SKM-1 (cell line): ENCODE results near the gene SLC35G2.
"Not testable (repeated sequence)": the region's sequence is repeated elsewhere in the genome, so short reads cannot be mapped to it uniquely, and the experiment has no call there.

Source experiments
- DNase-seq: peaks from one replicate; lab custom pipeline; 2025; ENCODE audit not compliant: unreplicated experiment; lab: John Stamatoyannopoulos, UW

Gene SLC35G2

GRCh38 chr3:136818769-136819391 is at the start of gene SLC35G2:
SLC35G2 (plus strand) TSS chr3:136819126; CDS start chr3:136854461, 35,335 bp downstream.
- no peak for DNase-seq

- DNase-seq, result no peak
These were observed 46.2 kb upstream of the SLC35G2 start for GRCh38 chr3:136772709-136773108.

- DNase-seq, result no peak
These were observed 40.1 kb upstream of the SLC35G2 start for GRCh38 chr3:136778865-136779264.

GRCh38 chr3:136780741-136781140 is 38.2 kb upstream of the SLC35G2 start:
- no peak for DNase-seq

GRCh38 chr3:136783708-136784191 is 35.2 kb upstream of the SLC35G2 start:
- DNase-seq, result no peak

- no peak for DNase-seq
These were observed 31.6 kb upstream of the SLC35G2 start for GRCh38 chr3:136787349-136787748.

GRCh38 chr3:136788154-136788553 is 30.8 kb upstream of the SLC35G2 start:
- no peak for DNase-seq

- DNase-seq, result no peak
These were observed 28.9 kb upstream of the SLC35G2 start for GRCh38 chr3:136789976-136790375.

GRCh38 chr3:136790786-136791185 is 28.1 kb upstream of the SLC35G2 start:
- DNase-seq, result no peak

- no peak for DNase-seq
These were observed 26.2 kb upstream of the SLC35G2 start for GRCh38 chr3:136792556-136793330.

- not testable (repeated sequence) for DNase-seq
These were observed 17.8 kb upstream of the SLC35G2 start for GRCh38 chr3:136801146-136801545.

- DNase-seq, result no peak
These were observed 16.4 kb upstream of the SLC35G2 start for GRCh38 chr3:136802481-136802996.

- no peak for DNase-seq
These were observed 14.8 kb upstream of the SLC35G2 start for GRCh38 chr3:136804141-136804540.

- DNase-seq, result no peak
These were observed 14.1 kb upstream of the SLC35G2 start for GRCh38 chr3:136804813-136805212.

- no peak for DNase-seq
These were observed 13.1 kb upstream of the SLC35G2 start for GRCh38 chr3:136805795-136806194.

- DNase-seq, result no peak
These were observed 7.2 kb upstream of the SLC35G2 start for GRCh38 chr3:136811701-136812100.

- DNase-seq, result no peak
These were observed 1.5 kb upstream of the SLC35G2 start for GRCh38 chr3:136817448-136817847.

GRCh38 chr3:136818191-136818768 is 646 bp upstream of the SLC35G2 start:
- DNase-seq, result no peak

GRCh38 chr3:136819392-136819730 is 435 bp downstream of the SLC35G2 start:
- no peak for DNase-seq

- no peak for DNase-seq
These were observed 1.1 kb downstream of the SLC35G2 start for GRCh38 chr3:136819731-136820679.

GRCh38 chr3:136831461-136831860 is 12.5 kb downstream of the SLC35G2 start:
- DNase-seq, result no peak
